ENCODE results near the gene DENND5A. TPM values are rescaled to one million over a fixed set of nuclear protein-coding genes. Genes with fewer than 3 reads are reported as not detected.
A peak's percentile ranks its signal among the peaks of the same experiment; 100 is the strongest.

The DENND5A gene
- 74.6 and 75.3 TPM in 2 replicates for total RNA-seq
- long read RNA-seq, partial matches to known transcripts = 58 of 79 reads
- long read RNA-seq, other reads (novel, unspliced or antisense) = 20 of 79 reads

GRCh38 chr11:9265211-9266131 is at the start of gene DENND5A:
Gene DENND5A, minus strand, starts transcription at chr11:9265350. Its CDS starts 281 bp downstream, at chr11:9265069.
- TF ChIP-seq CTCF (IDR thresholded peaks at IDR 0.05; ENCODE audit: unreplicated experiment) = no peak
- Mint-ChIP-seq H3K36me3 (ENCODE audit: insufficient read depth) (peaks cover 2% of the 10 kb centered on the region), H3K4me3 (ENCODE audit: low read depth) (peak within 1 kb of the TSS; percentile 94), H3K27ac (peak within 1 kb of the TSS; percentile 98), H3K4me1 (ENCODE audit: low read depth) (peaks cover 33% of the 10 kb centered on the region), H3K27me3 (no peaks in the 10 kb centered on the region), H3K9me3 (ENCODE audit: low read depth) (no peaks in the 10 kb centered on the region)
- peak; percentile 81 for DNase-seq (ENCODE audit: low spot score, unreplicated experiment)

GRCh38 chr11:9314291-9315077 is 49.3 kb upstream of the DENND5A start, which contains the start of gene TMEM41B:
Gene TMEM41B, minus strand, starts transcription at chr11:9314593. Its CDS starts 152 bp downstream, at chr11:9314441.
- Mint-ChIP-seq H3K4me3 (ENCODE audit: low read depth) (peak within 1 kb of the TSS; percentile 89), H3K9me3 (ENCODE audit: low read depth) (no peaks in the 10 kb centered on the region), H3K27me3 (no peaks in the 10 kb centered on the region), H3K4me1 (ENCODE audit: low read depth) (peaks cover 37% of the 10 kb centered on the region), H3K36me3 (ENCODE audit: insufficient read depth) (no peaks in the 10 kb centered on the region), H3K27ac (peak within 1 kb of the TSS; percentile 99)
- TF ChIP-seq CTCF (IDR thresholded peaks at IDR 0.05; ENCODE audit: unreplicated experiment) = peak; percentile 3
- DNase-seq (ENCODE audit: low spot score, unreplicated experiment) = peak; percentile 99

- no peaks in the 10 kb centered on the region for H3K9me3 Mint-ChIP-seq (ENCODE audit: low read depth)
Measured at GRCh38 chr11:9313648-9314290, 48.6 kb upstream of the DENND5A start.

GRCh38 chr11:9310485-9311090 is 45.4 kb upstream of the DENND5A start:
- Mint-ChIP-seq H3K4me3 (ENCODE audit: low read depth) (no peak overlapping the region), H3K36me3 (ENCODE audit: insufficient read depth) (peaks cover 5% of the 10 kb centered on the region), H3K4me1 (ENCODE audit: low read depth) (peaks cover 26% of the 10 kb centered on the region), H3K27ac (no peak overlapping the region), H3K9me3 (ENCODE audit: low read depth) (peaks cover 5% of the 10 kb centered on the region), H3K27me3 (no peaks in the 10 kb centered on the region)
- no peak for DNase-seq (ENCODE audit: low spot score, unreplicated experiment)
- no peak for TF ChIP-seq CTCF (IDR thresholded peaks at IDR 0.05; ENCODE audit: unreplicated experiment)

More at GRCh38 chr11:9313648-9314290, 48.6 kb upstream of the DENND5A start:
- Mint-ChIP-seq H3K36me3 (ENCODE audit: insufficient read depth) (no peaks in the 10 kb centered on the region), H3K27ac (peak overlapping the region; percentile 99), H3K4me1 (ENCODE audit: low read depth) (peaks cover 30% of the 10 kb centered on the region), H3K27me3 (no peaks in the 10 kb centered on the region), H3K4me3 (ENCODE audit: low read depth) (peak overlapping the region; percentile 89)
- no peak for TF ChIP-seq CTCF (IDR thresholded peaks at IDR 0.05; ENCODE audit: unreplicated experiment)
- DNase-seq (ENCODE audit: low spot score, unreplicated experiment) = no peak
